Right lobe of liver (tissue), 6 donors: ENCODE measurements around the gene MPP2. TPM values are rescaled to one million over a fixed set of nuclear protein-coding genes. Genes with fewer than 3 reads are reported as not detected.
A peak's percentile ranks its signal among the peaks of the same experiment; 100 is the strongest.

Experiments used
- ATAC-seq, 4 donors: fragments of 200-7000 bp; cut with Tn5 transposase; one replicate each; pipeline ENCODE4 v1.9.1; 2020; ENCODE audit warnings: mild to moderate bottlenecking in 4 of 4, moderate library complexity in 4 of 4
- DNase-seq, 3 donors: peaks; one replicate each; pipeline ENCODE4 v3.0.0-alpha.2; 2020
- H3K27ac ChIP-seq, 3 donors: fragments of 200-600 bp; one replicate each; pipeline ENCODE4 v1.8.0; 2022
- H3K27me3 ChIP-seq, 2 donors: fragments of 200-600 bp; one replicate each; pipeline ENCODE4 v1.8.0; 2022
- H3K36me3 ChIP-seq, 4 donors: fragments of 200-600 bp; sonication (generic) in 1 of 4; one replicate each; pipeline versions ENCODE4 v1.5.1 to v1.8.0; 2017 to 2022; ENCODE audit warnings: control low read depth in 1 of 4
- H3K4me1 ChIP-seq, 4 donors: fragments of 200-600 bp; sonication (generic) in 1 of 4; one replicate each; pipeline versions ENCODE4 v1.5.1 to v1.8.0; 2017 to 2022; ENCODE audit warnings: control low read depth in 1 of 4
- H3K4me3 ChIP-seq, 3 donors: fragments of 200-600 bp; one replicate each; pipeline ENCODE4 v1.8.0; 2022
- H3K9me3 ChIP-seq, 4 donors: fragments of 200-600 bp; sonication (generic) in 1 of 4; one replicate each; pipeline versions ENCODE4 v1.5.1 to v1.8.0; 2017 to 2022; ENCODE audit warnings: control low read depth in 1 of 4
- CTCF ChIP-seq, 4 donors: fragments of 200-600 bp in 3 of 4; fragments of 450-650 bp in 1 of 4; IDR thresholded peaks; one replicate each; pipeline versions ENCODE4 v1.5.1 to v1.8.0; 2016 to 2022; ENCODE audit warnings: antibody characterized with exemption in 4 of 4, mild to moderate bottlenecking in 2 of 4
- POLR2A ChIP-seq: fragments of 450-650 bp; IDR thresholded peaks from one replicate; pipeline ENCODE4 v1.6.1; 2017; ENCODE audit warnings: antibody characterized with exemption, mild to moderate bottlenecking
- WGBS: methylation state at CpG from one replicate; pipeline ENCODE4 v1.1.6; 2018; ENCODE audit warnings: low coverage, low lambda C conversion rate; ENCODE audit not compliant: insufficient coverage; ENCODE audit errors: missing lambda C conversion rate; 5-methylcytosine and 5-hydroxymethylcytosine counted together
- intact Hi-C, 2 donors: fragments of 100-400 bp; cut with DNase I; formaldehyde crosslinking; loops; one replicate each; pipeline versions ENCODE4 v1.11.2 to v1.14.1; 2022
- total RNA-seq, 6 experiments: library from RNA; depleted of rRNA in 2 of 6; stranded (reverse); fragments of >200 nt in 2 of 6; fragmentation: NEBNext Ultra II Directional in 3 of 6; extraction: Animal tissue kit (Norgen Biotek cat#: 25700) in 3 of 6; gene quantifications; one replicate each; pipeline versions ENCODE4 v1.1.0 to v1.2.4, GENCODE V29; 2016 to 2023
- donor health status: DM: no; HTN: yes; CAD: no.
- donor health status: DM: no; HTN: no; CAD: no.
- donor health status: DM: no; HTN: no; CAD: no.
- donor health status: DM: no; HTN: yes; CAD: no.
- donor health status: DM: no; HTN: yes; CAD: no.

Gene MPP2
- total RNA-seq, 6 experiments from 2014 or later: 0.13 to 1.2 (median 0.18) TPM; not detected in 3

- WGBS: 56% methylated on average over 2 of the region's 2 CpGs
- H3K27ac ChIP-seq: no peak overlapping the region
- H3K36me3 ChIP-seq: no peaks in the 10 kb centered on the region
- intact Hi-C loops: no loop called here
- ATAC-seq (no peak), DNase-seq (no peak)
- H3K27me3 ChIP-seq: no peaks in the 10 kb centered on the region
- no peaks in the 10 kb centered on the region for H3K4me1 ChIP-seq
- no peaks in the 10 kb centered on the region for H3K9me3 ChIP-seq
- no peak overlapping the region for H3K4me3 ChIP-seq
- TF ChIP-seq CTCF (IDR thresholded peaks at IDR 0.05) (no peak), POLR2A (no peak)
Observed at GRCh38 chr17:43914451-43914850, 7.1 kb upstream of the MPP2 start.

GRCh38 chr17:43913584-43913983 is 6.2 kb upstream of the MPP2 start:
- 0% methylated on average over 1 of the region's 6 CpGs for WGBS

GRCh38 chr17:43912635-43913304 is 5.4 kb upstream of the MPP2 start:
- intact Hi-C loops: no loop called here
- Histone ChIP-seq H3K4me1 (no peaks in the 10 kb centered on the region), H3K27me3 (peaks cover 0 to 3% of the 10 kb centered on the region in 2 donors), H3K27ac (no peak overlapping the region), H3K4me3 (no peak overlapping the region), H3K36me3 (no peaks in the 10 kb centered on the region), H3K9me3 (no peaks in the 10 kb centered on the region)
- TF ChIP-seq POLR2A (no peak), CTCF (IDR thresholded peaks at IDR 0.05) (no peak)
- 29% methylated on average over 1 of the region's 4 CpGs for WGBS
- no peak for ATAC-seq
- no peak for DNase-seq

More at GRCh38 chr17:43913584-43913983, 6.2 kb upstream of the MPP2 start:
- TF ChIP-seq CTCF (IDR thresholded peaks at IDR 0.05) (no peak), POLR2A (no peak)
- DNase-seq (peak in 1 of 3 donors; percentile 27), ATAC-seq (no peak)
- intact Hi-C loops: no loop called here
- Histone ChIP-seq H3K36me3 (no peaks in the 10 kb centered on the region), H3K27me3 (no peaks in the 10 kb centered on the region), H3K27ac (no peak overlapping the region), H3K4me1 (no peaks in the 10 kb centered on the region), H3K4me3 (no peak overlapping the region), H3K9me3 (no peaks in the 10 kb centered on the region)

- TF ChIP-seq POLR2A (no peak), CTCF (IDR thresholded peaks at IDR 0.05) (no peak)
- Histone ChIP-seq H3K27me3 (peaks cover 0 to 8% of the 10 kb centered on the region in 2 donors), H3K27ac (no peak overlapping the region), H3K4me1 (no peaks in the 10 kb centered on the region), H3K36me3 (no peaks in the 10 kb centered on the region), H3K9me3 (no peaks in the 10 kb centered on the region), H3K4me3 (no peak overlapping the region)
- WGBS: 44% methylated on average over 5 of the region's 8 CpGs
- DNase-seq: no peak
- ATAC-seq: no peak
- intact Hi-C loops: no loop called here
Observed at GRCh38 chr17:43911904-43912303, 4.6 kb upstream of the MPP2 start.
